ENCODE measurements around the gene EFCAB6.

Gene EFCAB6

DNA sequence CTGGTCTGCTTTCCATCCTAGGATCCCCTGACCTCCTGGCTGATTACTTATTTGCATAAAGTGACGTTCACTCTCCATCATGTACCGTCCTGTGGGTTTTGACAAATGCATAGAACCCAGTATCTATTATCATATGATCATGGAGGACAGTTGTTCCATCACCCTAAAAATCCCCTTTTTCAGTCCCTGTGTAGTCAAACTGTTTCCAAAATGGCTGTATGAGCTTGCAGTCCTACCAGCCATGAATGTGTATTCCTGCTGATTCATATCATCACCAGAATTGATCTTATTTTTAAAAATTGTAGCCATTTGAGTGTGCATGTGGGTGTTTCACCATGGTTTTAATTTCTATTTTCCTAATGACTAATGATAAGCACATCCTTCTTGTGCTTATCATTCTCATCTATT, 291.5 kb downstream of the EFCAB6 start:
- no peak for DNase-seq

DNA sequence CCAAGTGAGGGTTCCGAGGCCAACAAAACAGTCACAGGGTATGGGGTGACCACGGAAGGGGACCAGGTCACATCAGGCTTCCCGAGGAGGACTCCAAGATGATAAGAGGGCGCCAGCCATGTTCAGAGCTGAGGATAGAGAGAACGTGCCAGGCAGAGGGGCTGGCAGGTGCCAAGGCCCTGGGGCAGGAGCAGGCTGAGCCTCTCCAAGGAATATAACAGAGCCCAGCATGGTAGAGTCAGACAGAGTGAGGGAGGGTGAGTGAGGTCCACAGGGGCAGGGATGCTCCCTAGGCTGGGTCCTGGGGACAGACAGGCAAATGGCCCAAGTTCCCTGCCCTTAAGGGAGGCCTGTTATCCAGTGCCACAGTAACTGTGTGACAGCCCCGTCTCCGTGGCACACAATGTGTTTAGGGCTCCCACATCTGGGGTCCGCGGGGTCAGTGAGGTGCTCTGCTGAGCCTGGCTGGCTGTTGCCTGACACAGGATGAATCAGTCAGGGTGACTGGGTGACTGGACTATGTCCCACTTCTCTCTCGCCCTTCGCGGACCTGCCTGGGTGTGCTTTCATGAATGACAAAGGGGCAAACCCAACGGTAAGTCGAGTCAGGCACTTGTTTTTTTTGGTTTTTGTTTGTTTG, 295.0 kb downstream of the EFCAB6 start:
- no peak for DNase-seq

DNA sequence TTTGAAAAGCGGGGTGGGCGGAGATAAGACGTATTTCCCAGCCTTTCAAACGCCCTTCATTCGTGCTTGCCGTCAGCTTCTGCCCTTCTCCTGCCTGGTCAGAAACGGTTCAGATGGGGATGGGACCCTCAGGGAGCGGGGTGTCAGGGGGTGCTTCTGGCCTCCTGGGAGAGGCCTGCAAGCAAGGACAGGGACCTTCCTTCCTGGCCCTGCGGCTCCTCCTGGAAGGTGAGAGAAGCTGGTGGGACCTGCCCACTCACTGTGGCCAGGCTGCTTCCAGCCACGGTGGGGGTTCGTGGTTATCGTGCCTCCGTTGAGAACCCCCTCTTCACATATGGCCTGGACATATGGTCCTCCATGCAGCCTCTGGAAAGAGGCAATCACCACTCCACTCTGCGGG, 295.7 kb downstream of the EFCAB6 start:
- no peak for DNase-seq

DNA sequence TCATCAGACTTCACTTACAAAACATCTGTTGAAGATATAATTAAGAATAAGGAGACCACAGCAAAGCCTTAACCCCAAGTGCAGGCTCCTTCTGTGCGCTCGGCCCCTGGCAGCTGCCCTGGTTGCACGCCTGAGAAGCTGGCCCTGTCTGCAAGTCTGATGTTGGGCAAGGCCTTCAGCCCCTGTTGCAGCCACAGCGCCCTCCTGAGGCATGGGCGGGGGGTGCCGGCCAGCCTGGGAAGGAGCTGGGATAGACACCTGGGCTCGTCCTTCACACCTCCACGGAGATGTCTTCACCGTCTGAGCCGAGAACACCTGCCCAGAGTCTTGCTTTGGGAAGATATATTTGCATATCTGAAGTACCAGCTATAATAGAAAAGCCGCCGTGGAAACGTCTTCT, 296.2 kb downstream of the EFCAB6 start:
- DNase-seq, result no peak

DNA sequence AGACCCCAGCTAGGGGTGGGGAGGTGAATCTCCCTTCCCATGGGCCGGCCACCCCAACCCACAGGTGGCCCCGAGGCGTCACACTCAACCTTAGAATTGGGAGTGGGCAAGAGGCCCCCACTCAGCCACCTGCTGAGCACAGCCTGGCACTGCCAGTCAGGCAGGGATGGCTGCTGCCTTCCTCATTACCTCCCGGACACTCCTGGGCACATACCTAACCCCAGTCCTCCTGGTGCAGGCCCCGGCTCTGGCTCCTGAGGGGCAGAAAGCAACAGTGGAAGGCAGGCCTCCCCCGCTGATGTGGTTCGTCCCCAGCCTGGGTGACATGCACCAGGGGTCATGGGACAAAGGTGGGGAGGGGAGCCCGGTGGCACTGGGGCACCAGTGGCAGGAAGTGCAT, 296.7 kb downstream of the EFCAB6 start:
- no peak for DNase-seq

DNA sequence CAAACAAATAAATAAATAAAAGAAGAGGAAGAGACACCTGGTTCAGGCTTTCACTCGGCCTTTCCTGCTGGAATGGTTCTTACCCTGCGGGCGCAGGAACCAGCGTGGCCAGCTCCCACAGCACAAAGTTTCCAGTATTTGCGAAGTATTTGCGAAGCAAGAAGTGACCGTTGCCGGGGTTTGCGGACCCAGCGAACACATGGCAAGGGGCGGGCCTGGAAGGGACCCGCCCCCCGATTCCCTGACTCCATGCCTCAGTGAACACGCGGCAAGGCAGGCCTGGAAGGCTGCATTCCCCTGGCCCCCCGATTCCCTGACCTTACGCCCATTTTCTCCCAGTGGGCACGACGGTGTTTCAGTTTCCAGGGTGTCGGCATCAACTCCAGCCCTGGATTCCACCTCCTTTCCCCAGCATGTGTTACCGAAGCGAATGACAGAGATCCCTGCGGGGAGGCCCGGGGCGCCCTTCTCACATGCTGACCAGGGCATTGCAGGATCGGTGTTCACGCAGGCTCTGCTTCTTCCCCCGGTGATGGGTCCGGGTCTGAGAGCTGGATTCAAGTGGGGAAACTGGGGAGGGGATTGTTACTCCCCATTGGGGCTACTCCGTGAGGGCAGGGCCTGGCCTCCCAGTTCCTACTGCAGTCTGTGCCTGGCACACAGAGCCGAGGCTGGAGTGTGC, 297.5 kb downstream of the EFCAB6 start:
- no peak for DNase-seq

DNA sequence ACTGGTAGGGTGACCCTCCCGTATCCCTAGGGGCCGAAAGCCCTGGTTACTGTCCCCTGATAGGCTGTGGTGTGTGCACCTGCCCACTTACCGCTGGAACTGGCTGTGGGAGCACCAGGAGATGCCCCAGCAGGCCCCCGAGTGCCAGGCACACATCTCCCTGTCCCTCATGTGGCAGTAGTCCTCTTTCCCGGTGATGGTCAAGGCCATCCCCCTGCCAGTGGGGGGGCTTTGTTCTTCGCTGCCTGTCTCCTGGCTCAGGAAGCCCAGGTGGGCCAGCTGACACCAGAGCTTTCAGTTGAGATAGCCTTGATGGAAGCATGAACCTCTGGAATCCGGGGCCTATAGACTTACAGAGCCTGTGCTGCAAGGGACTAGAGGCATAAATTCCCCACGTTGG, 299.8 kb downstream of the EFCAB6 start:
- DNase-seq, result no peak

DNA sequence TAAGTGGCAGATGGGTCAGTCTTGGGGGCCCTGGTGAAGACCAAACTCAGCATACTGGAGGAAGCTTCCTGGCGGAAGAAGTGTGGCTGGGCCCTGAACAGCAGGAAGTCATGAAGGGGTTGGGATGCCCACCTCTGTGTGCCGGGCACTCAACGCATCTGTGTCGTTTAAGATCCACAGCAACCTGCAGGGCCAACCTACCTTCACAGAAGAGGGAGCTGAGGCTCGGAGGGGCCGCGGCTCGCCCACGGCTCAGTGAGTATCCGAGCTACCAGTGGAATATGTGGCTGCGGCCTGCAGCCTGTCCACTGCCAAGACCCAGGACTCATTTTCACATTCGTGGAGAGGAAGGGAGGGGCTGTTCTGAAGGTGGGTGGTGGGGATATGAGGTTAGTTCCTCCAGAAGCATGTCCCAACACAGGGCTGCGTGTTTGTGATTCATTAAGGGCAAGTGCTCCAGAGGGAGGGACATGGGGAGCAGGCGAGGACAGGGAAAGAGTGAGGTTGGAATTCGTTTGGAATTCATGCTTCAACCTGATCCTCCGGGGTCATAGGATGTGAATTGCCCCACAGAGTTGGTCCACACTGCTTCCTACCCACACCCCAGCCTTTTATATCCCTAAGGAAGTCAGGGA, 300.7 kb downstream of the EFCAB6 start:
- no peak for DNase-seq

DNA sequence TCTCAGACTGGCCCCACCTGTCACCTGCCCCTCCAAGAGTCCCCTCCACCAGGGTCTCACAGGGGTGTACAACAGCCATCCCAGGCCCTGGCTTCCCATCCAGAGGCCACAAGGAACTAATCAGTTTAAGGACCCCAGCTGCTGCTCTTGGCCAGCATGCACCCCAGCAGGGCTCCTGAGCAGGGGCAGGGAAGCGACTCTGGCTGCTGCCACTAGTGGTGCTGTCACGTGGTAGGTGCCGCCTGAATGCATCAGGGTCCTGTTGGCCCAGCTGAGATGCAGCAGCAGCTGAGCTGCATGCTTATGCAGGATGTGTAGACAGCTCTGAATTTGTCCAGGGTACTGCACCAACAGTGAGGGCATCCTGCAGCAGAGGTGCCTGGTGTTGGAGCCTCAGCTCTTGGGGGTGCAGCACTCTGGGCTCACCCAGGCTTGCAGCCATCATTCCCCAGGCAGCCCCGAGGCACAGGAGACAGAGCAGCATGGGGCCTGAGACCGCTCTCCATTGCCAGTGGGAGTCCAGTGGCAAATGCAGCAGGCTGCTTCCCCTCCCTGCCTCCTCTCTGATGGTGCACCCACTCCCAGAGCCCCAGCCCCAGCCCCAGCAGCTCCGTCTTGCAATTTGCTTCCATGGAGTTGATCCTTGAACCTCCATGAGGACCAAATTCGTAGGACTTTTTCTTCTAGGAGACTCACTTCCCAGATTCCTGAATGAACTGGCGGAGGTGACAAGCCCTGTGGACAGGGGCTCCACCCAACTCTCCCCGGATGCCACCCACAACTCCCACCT, 301.6 kb downstream of the EFCAB6 start:
- no peak for DNase-seq

DNA sequence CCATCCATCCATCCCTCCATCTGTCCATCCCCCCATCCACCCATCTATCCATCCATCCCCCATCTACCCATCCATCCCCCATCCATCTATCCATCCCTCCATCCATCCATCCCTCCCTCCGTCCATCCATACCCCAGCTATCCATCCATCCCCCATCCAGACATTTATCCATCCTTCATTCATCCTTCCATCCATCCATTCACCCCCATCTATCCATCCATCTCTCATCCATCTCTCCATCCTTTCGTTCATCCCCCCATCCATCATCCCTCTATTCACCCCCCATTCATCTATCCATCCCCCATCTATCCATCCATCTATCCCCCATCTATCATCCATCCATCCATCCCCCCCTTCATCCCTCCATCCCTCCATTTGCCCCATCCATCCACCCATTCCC, 302.8 kb downstream of the EFCAB6 start:
- no peak for DNase-seq

DNA sequence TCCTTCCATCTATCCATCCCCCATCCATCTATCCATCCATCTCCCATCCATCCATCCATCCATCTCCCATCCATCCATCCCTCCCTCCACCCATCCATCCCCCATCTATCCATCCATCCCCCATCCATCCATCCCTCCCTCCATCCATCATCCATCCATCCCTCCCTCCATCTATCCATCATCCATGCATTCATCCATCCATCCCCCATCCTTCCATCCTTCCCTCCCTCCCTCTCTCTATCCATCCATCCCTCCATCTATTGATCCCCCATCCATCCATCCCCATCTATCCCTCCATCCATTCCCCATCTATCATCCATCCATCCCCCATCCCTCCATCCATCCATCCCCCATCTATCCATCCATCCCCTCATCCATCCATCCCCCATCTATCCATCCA, 303.6 kb downstream of the EFCAB6 start:
- DNase-seq, result no peak

DNA sequence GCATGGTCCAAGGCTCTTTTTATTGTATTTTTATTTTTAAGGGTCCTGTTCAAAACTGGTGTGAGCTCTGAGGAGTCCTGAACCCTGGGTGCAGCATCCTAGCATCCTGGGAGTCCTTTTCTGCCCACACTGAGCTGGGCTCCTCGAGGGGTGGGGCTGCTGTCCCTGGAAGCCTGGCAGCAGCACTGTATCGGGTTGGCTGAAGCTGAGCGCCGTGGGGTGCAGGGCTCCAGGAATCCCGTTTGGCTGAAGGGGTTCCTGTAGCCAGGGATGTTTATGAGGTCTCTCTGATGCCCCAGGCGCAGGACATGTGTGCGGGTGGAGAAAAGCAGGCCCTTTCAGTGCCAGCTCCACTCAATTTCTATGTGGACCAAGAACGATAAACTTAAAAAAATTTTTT, 304.9 kb downstream of the EFCAB6 start:
- no peak for DNase-seq

DNA sequence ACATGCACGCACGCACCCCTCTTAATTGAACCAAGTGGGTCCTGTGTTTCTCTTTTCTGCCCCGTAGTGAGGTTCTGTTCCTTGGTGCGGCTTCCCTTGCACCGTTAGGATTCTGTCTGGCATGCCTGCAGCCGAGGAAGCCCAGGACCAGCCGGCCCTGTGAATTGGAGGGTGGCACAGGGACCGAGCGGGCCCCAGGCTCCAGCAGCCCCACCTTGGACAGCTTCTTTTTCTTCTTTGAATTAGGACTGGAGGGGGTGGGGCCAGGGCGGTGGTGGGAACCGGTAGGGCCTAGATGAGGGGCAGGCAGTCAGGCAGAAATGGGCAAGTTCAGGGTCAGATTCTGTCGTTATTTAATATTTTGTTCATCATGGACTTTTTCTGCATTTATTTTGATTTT, 305.6 kb downstream of the EFCAB6 start:
- no peak for DNase-seq

DNA sequence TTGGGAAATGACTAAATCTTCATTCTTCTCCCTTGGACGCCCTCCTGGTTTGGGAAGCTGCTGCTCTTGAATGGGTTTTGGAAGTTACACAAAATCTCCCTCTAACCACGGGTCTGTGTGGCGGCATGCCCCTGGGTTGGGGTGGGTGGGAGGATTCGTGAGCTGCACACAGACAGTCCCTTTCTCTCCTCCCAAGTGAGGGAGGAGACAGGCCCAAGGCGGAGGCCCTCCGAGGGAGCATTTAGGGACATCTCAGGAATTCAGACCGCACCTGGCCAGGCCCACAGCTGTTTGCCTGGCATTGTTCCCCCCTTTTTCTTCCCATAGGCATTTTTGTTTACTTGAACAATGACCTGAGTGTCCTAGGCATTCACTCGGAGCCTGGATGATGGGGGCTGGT, 306.2 kb downstream of the EFCAB6 start:
- no peak for DNase-seq

DNA sequence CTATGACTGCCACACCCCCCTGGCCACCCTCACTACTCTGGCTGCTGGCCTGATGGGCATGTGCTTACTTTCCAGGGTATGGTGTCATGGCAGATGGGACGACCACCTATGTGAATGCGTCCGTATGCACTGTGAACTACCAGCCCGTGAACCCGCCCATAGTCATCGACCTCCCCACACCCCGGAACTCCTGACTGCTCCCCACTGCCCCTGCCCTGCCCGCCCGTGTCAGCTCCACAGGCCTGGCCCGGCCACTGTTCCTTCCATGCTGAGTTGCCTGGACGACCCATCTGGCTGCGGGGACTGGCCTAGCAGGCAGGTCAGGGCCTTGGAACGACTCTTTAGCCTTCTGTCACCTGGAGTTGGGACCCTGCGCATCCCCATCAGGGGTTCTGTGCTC, 306.7 kb downstream of the EFCAB6 start:
- no peak for DNase-seq

DNA sequence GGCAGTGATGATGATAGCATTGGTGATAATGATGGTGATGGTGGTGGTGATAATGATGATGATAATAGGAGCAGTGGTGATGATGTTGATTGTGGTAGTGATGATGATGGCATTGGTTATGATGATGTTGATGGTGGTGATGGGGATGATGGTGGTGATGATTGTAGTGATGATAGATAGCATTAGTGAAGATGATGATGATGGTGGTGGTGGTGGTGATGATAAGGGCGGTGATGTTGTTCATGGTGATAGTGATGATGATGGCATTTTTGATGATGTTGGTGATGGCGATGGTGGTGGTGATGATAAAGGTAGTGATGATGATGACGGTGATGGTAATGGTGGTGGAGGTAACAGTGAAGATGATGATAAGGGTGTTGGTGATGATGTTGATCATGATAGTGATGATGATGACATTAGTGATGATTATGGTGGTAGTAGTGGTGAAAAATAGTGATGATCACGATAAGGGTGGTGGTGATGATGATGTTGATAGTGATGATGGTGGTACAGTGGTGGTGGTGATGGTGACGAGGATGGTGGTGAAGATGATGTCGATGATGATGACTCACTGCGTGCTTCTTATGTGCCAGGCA, 307.3 kb downstream of the EFCAB6 start:
- DNase-seq, result no peak

DNA sequence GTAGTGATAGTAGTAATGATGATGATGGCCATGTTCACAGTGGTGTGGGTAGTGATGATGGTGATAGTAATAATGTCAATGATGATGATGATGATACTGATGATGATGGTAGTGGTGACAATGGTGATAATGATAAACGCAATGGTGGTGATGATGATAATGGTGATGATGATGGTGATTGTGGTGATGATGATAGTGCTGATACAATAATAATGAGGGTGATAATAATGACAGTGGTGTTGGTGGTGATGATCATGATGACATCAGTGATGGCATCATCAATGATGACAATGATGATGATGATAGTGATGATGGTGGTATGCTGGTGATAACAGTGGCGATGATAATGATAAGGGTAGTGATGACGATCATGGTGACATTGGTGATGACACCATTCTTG, 308.0 kb downstream of the EFCAB6 start:
- no peak for DNase-seq

DNA sequence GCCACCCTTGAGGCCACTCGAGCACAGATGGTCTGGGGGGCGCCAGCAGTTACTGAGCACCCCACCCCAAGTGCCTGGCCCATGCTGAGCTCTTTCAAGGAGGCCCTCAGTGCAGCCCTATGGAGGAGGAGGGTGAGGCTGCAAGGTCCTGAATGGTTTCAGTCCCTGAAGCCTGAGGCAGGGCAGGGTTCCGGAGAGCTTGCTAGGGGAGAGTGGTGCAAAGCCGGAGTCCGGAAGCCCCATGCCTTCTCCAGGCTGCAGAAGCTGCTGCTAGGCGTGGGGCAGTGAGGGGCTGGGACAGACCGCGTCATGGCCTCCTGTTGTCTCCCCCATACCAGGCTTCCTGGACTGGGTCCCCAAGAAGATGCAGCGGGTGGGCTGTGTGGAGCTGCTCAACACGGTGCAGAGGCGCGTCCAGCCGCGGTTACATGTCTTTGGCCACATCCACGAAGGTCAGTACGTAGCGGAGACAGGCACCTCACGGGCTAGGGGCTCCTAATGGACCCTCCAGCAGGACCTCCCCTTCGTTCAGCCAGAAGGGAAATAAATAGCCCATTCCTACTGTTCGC, 309.7 kb downstream of the EFCAB6 start:
- no peak for DNase-seq

DNA sequence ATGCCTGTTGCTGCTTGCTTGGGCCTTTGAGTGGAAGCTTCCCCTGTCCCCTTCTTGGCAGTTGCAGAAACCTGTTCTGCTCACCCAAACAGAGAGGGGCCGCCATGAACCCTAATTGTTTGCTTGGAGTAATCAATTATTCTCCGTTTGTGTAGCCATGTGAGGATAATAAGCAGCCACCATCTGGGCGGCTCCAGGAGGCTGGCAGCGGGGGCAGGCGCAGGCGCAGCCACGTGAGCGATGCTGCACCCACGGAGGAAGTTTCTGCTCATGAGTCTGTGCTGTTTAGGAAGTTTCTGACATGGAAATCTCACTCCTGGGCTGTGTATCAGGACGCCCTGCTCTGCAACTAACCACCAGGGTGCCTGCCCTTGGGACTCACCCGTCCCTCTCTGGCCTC, 310.2 kb downstream of the EFCAB6 start:
- no peak for DNase-seq

DNA sequence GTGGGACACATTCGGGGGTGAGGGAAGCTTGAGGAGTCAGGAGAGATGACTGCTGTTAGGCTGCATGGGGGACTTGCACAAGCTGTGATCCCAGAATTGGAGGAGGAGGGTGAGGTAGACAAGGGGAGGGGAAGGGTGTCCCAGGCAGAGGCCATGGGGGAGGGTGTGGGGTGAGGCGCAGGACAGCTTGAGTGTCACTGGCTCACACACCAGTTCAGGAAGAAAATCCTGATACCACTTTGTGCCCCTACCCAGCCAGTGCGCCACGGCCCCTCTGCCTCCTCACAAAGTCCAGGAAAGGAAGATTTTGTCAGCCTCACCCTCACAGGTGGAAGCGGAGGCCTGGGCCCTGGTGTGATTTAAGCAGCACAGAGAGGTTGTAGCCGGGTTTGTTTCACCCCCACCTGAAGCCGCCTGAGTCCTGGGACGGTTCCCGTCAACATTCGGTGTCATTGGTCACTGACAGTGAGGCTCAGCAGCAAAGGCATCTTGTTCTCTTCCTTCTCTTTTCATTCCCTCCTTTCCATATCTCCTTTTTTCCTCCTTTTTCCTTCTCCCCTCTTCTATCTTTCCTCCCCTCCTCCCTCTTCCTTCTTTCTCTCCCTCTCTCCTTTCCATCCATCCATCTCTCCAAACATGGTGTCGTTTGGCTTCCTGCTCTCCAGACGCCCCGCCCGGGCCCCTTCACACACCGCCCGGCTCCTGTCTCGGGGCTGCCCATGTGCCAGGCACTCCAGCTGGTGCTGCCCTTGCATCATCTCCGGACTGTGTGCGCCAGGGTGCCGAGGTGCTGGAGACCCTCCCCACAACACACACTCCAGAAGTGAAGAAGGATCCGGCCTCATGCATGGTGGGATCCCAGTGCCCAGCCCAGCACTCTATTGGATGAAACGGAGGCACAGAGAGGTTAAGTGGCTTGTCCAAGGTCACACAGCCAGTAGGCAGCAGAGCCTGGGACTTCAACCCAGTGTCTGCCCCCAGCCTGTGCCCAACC, 311.0 kb downstream of the EFCAB6 start:
- DNase-seq, result no peak

DNA sequence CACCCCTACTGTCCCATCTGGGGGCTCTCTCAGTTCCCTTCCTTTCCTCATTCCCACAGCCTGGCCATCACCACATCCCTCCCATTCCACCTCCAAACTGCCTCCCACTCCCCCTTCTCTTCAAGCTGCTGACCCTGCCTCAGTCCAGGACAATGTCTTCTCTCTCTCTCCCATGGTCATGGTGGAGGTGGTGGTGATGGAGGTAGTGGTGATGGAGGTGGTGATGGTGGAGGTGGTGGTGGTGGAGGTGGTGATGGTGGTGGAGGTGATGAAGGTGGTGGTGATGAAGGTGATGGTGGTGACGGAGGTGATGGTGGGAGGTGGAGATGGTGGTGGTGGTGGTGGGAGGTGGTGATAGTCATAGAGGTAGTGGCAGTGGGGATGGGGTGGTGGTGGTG, 313.2 kb downstream of the EFCAB6 start:
- DNase-seq, result no peak
